ENCODE results near the gene NGEF.
"Not testable (repeated sequence)": the region's sequence is repeated elsewhere in the genome, so short reads cannot be mapped to it uniquely, and the experiment has no call there.

DNA sequence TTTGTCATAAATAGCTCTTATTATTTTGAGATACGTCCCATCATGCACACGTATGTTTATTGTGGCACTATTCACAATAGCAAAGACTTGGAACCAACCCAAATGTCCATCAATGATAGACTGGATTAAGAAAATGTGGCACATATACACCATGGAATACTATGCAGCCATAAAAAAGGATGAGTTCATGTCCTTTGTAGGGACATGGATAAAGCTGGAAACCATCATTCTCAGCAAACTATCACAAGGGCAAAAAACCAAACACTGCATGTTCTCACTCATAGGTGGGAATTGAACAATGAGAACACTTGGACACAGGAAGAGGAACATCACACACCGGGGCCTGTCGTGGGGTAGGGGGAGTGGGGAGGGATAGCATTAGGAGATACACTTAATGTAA lies 6.6 kb upstream of the NGEF start:
- TF ChIP-seq RAD21 (IDR thresholded peaks at IDR 0.05); EGR1 (IDR thresholded peaks at IDR 0.05; ENCODE audit: low read depth in 2 of 2); NR2F2 (IDR thresholded peaks at IDR 0.05); YY1 (IDR thresholded peaks at IDR 0.05); JUND (IDR thresholded peaks at IDR 0.05); TAF1 (conservative IDR thresholded peaks at IDR 0.05); GABPA (IDR thresholded peaks at IDR 0.05 in 1 of 2, conservative IDR thresholded peaks at IDR 0.05 in 1 of 2); FOXA1 (IDR thresholded peaks at IDR 0.05): not testable (repeated sequence)
- TF ChIP-seq, protein P1, sequence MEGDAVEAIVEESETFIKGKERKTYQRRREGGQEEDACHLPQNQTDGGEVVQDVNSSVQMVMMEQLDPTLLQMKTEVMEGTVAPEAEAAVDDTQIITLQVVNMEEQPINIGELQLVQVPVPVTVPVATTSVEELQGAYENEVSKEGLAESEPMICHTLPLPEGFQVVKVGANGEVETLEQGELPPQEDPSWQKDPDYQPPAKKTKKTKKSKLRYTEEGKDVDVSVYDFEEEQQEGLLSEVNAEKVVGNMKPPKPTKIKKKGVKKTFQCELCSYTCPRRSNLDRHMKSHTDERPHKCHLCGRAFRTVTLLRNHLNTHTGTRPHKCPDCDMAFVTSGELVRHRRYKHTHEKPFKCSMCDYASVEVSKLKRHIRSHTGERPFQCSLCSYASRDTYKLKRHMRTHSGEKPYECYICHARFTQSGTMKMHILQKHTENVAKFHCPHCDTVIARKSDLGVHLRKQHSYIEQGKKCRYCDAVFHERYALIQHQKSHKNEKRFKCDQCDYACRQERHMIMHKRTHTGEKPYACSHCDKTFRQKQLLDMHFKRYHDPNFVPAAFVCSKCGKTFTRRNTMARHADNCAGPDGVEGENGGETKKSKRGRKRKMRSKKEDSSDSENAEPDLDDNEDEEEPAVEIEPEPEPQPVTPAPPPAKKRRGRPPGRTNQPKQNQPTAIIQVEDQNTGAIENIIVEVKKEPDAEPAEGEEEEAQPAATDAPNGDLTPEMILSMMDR (IDR thresholded peaks at IDR 0.05; ENCODE audit: low read depth, low read length, missing input control): not testable (repeated sequence)
- TF ChIP-seq, protein P2, sequence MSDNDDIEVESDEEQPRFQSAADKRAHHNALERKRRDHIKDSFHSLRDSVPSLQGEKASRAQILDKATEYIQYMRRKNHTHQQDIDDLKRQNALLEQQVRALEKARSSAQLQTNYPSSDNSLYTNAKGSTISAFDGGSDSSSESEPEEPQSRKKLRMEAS (IDR thresholded peaks at IDR 0.05): not testable (repeated sequence)
- TF ChIP-seq, protein P3, sequence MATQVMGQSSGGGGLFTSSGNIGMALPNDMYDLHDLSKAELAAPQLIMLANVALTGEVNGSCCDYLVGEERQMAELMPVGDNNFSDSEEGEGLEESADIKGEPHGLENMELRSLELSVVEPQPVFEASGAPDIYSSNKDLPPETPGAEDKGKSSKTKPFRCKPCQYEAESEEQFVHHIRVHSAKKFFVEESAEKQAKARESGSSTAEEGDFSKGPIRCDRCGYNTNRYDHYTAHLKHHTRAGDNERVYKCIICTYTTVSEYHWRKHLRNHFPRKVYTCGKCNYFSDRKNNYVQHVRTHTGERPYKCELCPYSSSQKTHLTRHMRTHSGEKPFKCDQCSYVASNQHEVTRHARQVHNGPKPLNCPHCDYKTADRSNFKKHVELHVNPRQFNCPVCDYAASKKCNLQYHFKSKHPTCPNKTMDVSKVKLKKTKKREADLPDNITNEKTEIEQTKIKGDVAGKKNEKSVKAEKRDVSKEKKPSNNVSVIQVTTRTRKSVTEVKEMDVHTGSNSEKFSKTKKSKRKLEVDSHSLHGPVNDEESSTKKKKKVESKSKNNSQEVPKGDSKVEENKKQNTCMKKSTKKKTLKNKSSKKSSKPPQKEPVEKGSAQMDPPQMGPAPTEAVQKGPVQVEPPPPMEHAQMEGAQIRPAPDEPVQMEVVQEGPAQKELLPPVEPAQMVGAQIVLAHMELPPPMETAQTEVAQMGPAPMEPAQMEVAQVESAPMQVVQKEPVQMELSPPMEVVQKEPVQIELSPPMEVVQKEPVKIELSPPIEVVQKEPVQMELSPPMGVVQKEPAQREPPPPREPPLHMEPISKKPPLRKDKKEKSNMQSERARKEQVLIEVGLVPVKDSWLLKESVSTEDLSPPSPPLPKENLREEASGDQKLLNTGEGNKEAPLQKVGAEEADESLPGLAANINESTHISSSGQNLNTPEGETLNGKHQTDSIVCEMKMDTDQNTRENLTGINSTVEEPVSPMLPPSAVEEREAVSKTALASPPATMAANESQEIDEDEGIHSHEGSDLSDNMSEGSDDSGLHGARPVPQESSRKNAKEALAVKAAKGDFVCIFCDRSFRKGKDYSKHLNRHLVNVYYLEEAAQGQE (IDR thresholded peaks at IDR 0.05): not testable (repeated sequence)
- TF ChIP-seq, protein P4, sequence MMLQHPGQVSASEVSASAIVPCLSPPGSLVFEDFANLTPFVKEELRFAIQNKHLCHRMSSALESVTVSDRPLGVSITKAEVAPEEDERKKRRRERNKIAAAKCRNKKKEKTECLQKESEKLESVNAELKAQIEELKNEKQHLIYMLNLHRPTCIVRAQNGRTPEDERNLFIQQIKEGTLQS (IDR thresholded peaks at IDR 0.05): not testable (repeated sequence)
